Activated naive CD4-positive, alpha-beta T cell treated with anti-CD3 and anti-CD28 coated beads for 36 hours (primary cell): Measurements from ENCODE around the gene CCDC63. TPM values are rescaled to one million over a fixed set of nuclear protein-coding genes. Genes with fewer than 3 reads are reported as not detected.

Experiments
- CTCF ChIA-PET: fragments of 350-600 bp; sonication (Branson Sonifier 250); formaldehyde crosslinking; loops from one replicate; lab custom pipeline; 2021; ENCODE audit warnings: antibody characterized with exemption; lab: Charles Lee
- DNase-seq: peaks from one replicate; pipeline ENCODE4 v3.0.0-alpha.2; 2020
- H3K27ac Mint-ChIP-seq: one replicate; pipeline ENCODE4 v1.8.0; 2021; ENCODE audit warnings: mild to moderate bottlenecking, mixed read lengths
- H3K27me3 Mint-ChIP-seq: one replicate; pipeline ENCODE4 v1.8.0; 2021; ENCODE audit warnings: low read depth, mixed read lengths
- H3K36me3 Mint-ChIP-seq: one replicate; pipeline ENCODE4 v1.8.0; 2021; ENCODE audit warnings: low read depth, mixed read lengths
- H3K4me1 Mint-ChIP-seq: one replicate; pipeline ENCODE4 v1.8.0; 2021; ENCODE audit warnings: low read depth, mixed read lengths
- H3K4me3 Mint-ChIP-seq: one replicate; pipeline ENCODE4 v1.8.0; 2021; ENCODE audit warnings: mild to moderate bottlenecking, moderate library complexity, mixed read lengths
- H3K9me3 Mint-ChIP-seq: one replicate; pipeline ENCODE4 v1.8.0; 2021; ENCODE audit warnings: mixed read lengths
- intact Hi-C: fragments of 100-400 bp; cut with micrococcal nuclease; formaldehyde crosslinking; loops from one replicate; pipeline ENCODE4 v1.15.1; 2023
- total RNA-seq, 2 experiments: library from RNA; stranded (reverse); gene quantifications; one replicate each; pipeline ENCODE4 v1.2.3, GENCODE V29; 2021

The CCDC63 gene
- total RNA-seq, 2 experiments from 2014 or later = not detected

DNA sequence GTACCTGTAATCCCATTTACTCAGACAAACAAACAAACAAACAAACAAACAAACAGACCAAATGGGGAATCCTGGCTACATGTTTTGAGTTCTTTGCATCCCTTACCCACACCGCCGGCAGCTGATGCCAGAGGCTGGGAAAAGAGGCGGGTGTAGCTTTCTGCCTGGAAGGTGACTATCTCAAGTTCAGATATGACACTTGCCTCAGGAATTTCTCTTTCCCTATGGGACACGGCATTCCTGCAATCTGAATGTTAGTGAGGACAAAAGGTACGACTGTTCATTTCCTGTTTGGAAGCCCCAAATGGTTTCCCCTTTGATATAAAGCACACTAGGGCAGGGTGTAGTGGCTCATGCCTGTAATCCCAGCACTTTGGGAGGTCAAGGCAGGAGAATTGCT is 70.7 kb downstream of the CCDC63 start:
- no peak overlapping the region for H3K27ac Mint-ChIP-seq
- H3K36me3 Mint-ChIP-seq = no peaks in the 10 kb centered on the region
- intact Hi-C loops = no loop called here
- CTCF ChIA-PET = interaction anchor here (1.0 to 1.1 kb wide), 2 partner anchors 22 to 383 kb away, joined by 4 to 5 read pairs; no protein-coding TSS in a partner anchor
- H3K9me3 Mint-ChIP-seq = no peaks in the 10 kb centered on the region
- DNase-seq = no peak
- no peak overlapping the region for H3K4me3 Mint-ChIP-seq
- H3K27me3 Mint-ChIP-seq = no peaks in the 10 kb centered on the region
- no peaks in the 10 kb centered on the region for H3K4me1 Mint-ChIP-seq

DNA sequence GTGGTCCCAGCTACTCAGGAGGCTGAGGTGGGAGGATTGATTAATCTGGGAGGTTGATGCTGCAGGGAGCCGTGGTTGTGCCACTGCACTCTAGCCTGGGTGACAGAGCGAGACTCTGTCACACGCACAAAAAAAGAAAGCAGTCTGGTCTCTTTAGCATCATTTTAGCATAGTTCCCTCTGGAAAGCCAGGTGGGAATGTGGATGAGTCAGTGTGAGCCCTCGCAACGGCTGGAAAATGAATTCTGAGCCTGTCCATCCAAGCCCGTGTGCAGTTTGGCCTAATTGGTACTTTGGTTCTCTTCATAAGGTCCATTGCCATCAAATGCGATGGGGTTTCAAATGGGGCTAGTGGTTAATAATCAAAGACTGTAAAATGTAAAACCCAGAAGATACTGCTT is 71.2 kb downstream of the CCDC63 start:
- Mint-ChIP-seq H3K27ac (no peak overlapping the region), H3K36me3 (no peaks in the 10 kb centered on the region), H3K27me3 (no peaks in the 10 kb centered on the region), H3K9me3 (no peaks in the 10 kb centered on the region), H3K4me3 (no peak overlapping the region), H3K4me1 (no peaks in the 10 kb centered on the region)
- intact Hi-C loops = no loop called here
- CTCF ChIA-PET = no interaction called here
- no peak for DNase-seq

DNA sequence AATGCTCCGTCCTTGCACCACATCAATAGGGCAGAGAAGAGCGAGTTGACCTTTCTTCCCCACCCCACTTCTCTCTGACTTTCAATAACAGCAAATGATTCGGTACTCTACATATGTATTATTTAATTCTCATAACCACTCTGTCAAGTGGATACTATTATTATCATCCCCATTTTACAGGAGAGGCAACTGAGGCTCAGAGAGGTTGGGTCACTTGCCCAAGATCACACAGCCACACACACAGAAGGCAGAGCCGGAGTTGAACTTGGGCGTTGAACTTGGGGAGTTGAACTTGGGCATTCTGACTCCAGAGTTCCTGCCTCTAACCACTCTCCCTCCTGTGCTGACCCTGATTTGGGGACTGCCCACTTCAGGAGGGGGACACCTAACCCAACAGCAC is 72.9 kb downstream of the CCDC63 start:
- Mint-ChIP-seq H3K27ac (no peak overlapping the region), H3K27me3 (no peaks in the 10 kb centered on the region), H3K9me3 (no peaks in the 10 kb centered on the region), H3K4me3 (no peak overlapping the region), H3K4me1 (no peaks in the 10 kb centered on the region), H3K36me3 (no peaks in the 10 kb centered on the region)
- intact Hi-C loops = no loop called here
- CTCF ChIA-PET = no interaction called here
- no peak for DNase-seq

DNA sequence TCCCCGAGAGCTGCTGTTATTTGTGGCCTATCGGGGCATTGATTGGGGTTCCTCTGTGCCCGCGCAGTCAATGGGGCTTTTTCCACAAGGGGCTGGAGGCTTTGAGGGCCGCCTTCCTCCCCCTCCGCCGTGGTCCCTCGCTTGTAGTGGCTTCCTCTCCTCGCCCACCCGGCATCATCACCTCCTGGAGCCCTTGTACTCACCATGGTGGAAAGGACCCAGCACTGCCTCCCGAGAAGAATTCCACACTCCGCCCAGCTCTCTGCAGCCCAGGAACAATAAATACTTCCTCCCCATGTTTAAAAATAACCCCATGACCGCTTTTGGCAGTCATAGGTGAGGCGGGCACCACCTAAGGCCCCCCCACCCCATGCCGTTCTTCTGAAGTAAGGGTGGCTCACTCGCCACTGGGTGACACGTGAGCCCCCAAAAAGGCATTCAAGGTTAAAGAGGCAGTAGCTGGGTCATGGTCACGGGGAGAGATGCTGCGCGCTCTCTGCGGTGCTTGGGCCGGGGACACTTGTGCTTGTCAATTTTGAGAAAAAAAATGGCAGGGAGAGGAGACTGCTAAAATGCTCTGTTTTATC is 73.6 kb downstream of the CCDC63 start, which contains the start of gene MYL2:
Gene MYL2 (minus strand): TSS at position 256 of the 587 bp plus-strand sequence. CDS start 50 bp downstream, at position 206.
- Mint-ChIP-seq H3K9me3 (no peaks in the 10 kb centered on the region), H3K27me3 (no peaks in the 10 kb centered on the region), H3K4me1 (no peaks in the 10 kb centered on the region), H3K27ac (no peak within 1 kb of the TSS), H3K4me3 (no peak within 1 kb of the TSS), H3K36me3 (no peaks in the 10 kb centered on the region)
- CTCF ChIA-PET = no interaction called here
- DNase-seq = no peak
- intact Hi-C loops = no loop called here

DNA sequence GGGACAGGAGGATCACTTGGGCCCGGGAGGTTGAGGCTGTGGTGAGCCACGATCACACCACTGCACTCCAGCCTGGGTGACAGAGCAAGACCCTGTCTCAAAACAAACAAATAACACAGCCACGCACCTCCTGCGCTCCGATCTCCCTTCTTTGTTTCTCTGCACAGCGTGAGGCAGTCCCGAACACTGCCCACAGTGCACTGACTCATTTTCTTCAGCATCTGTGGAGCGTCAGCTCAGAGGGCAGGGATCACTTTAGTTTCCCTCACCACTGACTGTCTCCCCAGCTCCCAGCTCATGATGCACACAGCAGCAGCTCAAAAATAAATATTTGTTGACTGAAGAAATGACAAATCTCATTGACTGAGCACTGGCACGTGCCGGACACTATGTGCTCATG is 74.5 kb downstream of the CCDC63 start:
- CTCF ChIA-PET = interaction anchor here (0.6 kb wide), 2 partner anchors 216 to 310 kb away, joined by 3 to 4 read pairs; no protein-coding TSS in a partner anchor
- H3K4me3 Mint-ChIP-seq = no peak overlapping the region
- no peak overlapping the region for H3K27ac Mint-ChIP-seq
- intact Hi-C loops = no loop called here
- no peaks in the 10 kb centered on the region for H3K36me3 Mint-ChIP-seq
- H3K4me1 Mint-ChIP-seq = no peaks in the 10 kb centered on the region
- no peaks in the 10 kb centered on the region for H3K9me3 Mint-ChIP-seq
- no peaks in the 10 kb centered on the region for H3K27me3 Mint-ChIP-seq
- no peak for DNase-seq

DNA sequence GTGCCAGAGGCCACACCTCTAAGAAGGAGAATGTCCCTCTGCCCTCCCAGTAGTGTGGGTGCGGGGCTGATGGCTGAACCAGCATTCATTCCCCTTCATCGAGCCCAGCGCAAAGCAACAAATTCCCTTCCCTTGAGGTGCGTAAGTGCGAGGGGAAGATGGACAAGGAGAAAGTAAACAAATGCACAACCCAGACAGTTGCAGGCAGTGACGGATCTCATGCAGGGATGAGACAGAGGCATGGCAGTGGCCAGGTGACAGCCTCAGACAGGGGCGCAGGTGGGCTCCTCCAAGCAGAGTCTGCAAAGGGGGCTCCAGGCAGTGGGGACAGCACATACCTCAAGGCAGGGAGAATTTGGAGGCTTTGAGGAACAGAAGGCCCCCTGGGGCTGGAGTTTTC is 75.9 kb downstream of the CCDC63 start:
- intact Hi-C loops = no loop called here
- CTCF ChIA-PET = no interaction called here
- no peaks in the 10 kb centered on the region for H3K9me3 Mint-ChIP-seq
- no peaks in the 10 kb centered on the region for H3K36me3 Mint-ChIP-seq
- DNase-seq = no peak
- H3K4me1 Mint-ChIP-seq = no peaks in the 10 kb centered on the region
- H3K27me3 Mint-ChIP-seq = no peaks in the 10 kb centered on the region
- H3K4me3 Mint-ChIP-seq = no peak overlapping the region
- no peak overlapping the region for H3K27ac Mint-ChIP-seq

DNA sequence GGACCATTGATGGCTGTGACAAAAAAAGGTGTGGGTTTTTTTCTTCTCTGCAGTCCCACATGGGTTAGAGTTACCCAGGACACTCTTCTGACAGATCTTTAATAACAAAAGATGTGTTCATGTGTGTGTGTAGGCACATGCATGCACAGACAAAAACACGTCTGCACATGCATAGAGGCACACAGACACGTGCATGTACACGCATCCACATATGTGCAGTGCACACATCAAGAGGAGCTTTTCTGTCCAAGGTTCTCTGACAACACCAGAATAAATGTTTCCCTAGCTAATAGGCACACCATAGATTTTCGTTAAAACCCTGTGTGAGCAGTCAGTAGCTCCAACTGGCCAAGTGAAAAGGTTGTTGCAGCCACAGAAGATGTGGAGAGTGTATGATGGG is 76.4 kb downstream of the CCDC63 start:
- Mint-ChIP-seq H3K4me3 (no peak overlapping the region), H3K27me3 (no peaks in the 10 kb centered on the region), H3K27ac (no peak overlapping the region), H3K9me3 (no peaks in the 10 kb centered on the region), H3K36me3 (no peaks in the 10 kb centered on the region), H3K4me1 (no peaks in the 10 kb centered on the region)
- DNase-seq = no peak
- intact Hi-C loops = no loop called here
- CTCF ChIA-PET = no interaction called here

DNA sequence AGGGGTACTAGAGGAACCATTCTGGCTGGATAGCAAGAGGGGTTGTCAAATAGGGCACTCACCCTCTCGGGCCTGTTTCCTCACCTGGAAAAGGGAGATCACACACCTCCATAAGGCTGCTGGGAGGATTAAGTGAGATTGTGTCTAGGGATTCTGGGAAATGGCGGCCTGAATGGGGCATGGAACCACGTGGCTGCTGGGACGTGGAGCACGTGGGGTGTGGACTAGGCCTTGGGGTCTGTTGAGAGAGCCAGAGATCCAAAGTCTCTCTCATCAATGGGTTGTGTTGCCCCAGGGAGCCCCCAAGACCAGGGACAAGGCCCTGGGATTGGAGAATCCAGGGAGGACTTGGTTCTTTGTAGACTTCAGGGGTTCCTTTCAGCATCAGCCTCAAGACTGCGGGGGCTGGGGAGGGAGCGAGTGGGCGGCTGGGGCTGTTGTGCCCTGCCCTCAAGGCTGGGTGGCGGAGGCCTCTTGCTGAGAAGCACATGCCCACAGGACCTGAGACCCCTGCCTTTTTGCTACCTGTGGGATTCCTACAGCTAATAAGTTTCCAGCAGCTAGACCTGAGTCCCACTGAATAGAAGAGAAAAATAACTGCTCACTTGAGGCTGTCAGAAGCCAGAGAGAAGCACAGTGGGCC is 77.0 kb downstream of the CCDC63 start:
- CTCF ChIA-PET = interaction anchor here (1.3 kb wide), 1 partner anchor 36 kb away, joined by 6 read pairs; no protein-coding TSS in a partner anchor
- Mint-ChIP-seq H3K36me3 (no peaks in the 10 kb centered on the region), H3K27me3 (no peaks in the 10 kb centered on the region), H3K4me1 (no peaks in the 10 kb centered on the region), H3K27ac (no peak overlapping the region), H3K4me3 (no peak overlapping the region), H3K9me3 (no peaks in the 10 kb centered on the region)
- intact Hi-C loops = no loop called here
- DNase-seq = no peak

DNA sequence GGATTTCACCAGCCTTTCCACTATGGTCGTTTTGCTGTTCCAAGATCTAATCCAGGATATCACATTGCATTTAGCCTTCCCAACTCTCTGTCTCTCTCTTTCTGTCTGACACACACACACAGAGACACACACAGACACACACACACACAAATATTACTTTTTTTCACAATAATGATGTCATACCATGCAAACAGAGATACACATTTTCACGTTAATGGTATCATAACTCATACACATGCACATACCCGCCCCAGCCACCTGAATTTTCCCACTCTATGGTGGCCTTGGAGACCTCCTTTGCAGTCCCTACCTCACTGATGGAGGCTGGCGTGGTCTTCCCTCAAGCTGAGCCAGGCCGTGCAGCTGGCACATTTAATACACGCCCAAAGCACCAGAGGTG is 80.8 kb downstream of the CCDC63 start:
- H3K9me3 Mint-ChIP-seq = no peaks in the 10 kb centered on the region
- H3K36me3 Mint-ChIP-seq = no peaks in the 10 kb centered on the region
- intact Hi-C loops = no loop called here
- H3K27me3 Mint-ChIP-seq = no peaks in the 10 kb centered on the region
- DNase-seq = no peak
- H3K27ac Mint-ChIP-seq = no peak overlapping the region
- CTCF ChIA-PET = no interaction called here
- no peak overlapping the region for H3K4me3 Mint-ChIP-seq
- H3K4me1 Mint-ChIP-seq = no peaks in the 10 kb centered on the region

DNA sequence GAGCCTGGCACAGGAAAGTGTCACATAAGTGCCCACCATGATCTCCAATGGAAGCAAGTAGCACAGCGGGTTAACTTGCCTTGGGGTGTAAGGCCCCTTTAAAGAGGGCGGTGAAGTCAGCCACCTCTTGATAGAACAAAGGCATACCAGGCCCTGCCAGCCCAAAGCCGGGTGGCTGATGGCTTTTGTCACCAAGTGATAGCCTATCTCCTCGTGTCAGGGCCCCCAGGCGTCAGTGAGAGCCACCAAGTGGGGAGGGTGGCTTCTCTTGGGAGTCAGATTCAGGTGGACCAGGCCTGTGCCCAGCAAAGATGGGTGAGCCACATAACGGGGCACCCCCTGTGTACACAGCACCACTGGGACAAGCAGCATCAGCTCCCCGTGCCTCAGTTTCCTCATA is 81.9 kb downstream of the CCDC63 start:
- Mint-ChIP-seq H3K27me3 (peaks cover 2% of the 10 kb centered on the region), H3K27ac (no peak overlapping the region), H3K4me1 (no peaks in the 10 kb centered on the region), H3K4me3 (no peak overlapping the region), H3K36me3 (no peaks in the 10 kb centered on the region), H3K9me3 (no peaks in the 10 kb centered on the region)
- intact Hi-C loops = no loop called here
- no peak for DNase-seq
- CTCF ChIA-PET = no interaction called here

DNA sequence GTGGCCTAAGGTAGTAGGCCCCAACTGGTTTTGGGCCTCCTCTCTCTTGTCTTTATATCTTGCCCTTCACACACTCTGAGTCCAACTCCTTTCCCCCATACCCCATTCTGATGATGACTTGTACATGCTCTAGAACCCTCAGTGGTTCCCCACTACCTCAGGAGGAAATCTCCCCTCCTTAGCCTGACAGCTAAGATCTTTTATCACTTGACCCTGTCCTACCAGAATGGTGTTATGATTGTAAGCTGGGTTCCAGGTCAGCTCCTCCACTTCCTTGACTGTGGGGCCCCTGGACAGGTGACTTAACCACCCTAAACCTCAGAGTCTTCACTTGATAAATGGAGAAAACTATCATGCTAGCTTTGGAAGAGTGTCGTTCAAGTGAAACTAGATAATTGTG is 83.0 kb downstream of the CCDC63 start:
- Mint-ChIP-seq H3K36me3 (no peaks in the 10 kb centered on the region), H3K27me3 (peaks cover 2% of the 10 kb centered on the region), H3K9me3 (no peaks in the 10 kb centered on the region), H3K27ac (no peak overlapping the region), H3K4me1 (no peaks in the 10 kb centered on the region), H3K4me3 (no peak overlapping the region)
- intact Hi-C loops = loop anchor here (10.0 kb wide), 1 partner anchor 95 kb away; no protein-coding TSS in a partner anchor
- DNase-seq = no peak
- CTCF ChIA-PET = interaction anchor here (0.6 kb wide), 1 partner anchor 383 kb away, joined by 4 read pairs; no protein-coding TSS in a partner anchor

DNA sequence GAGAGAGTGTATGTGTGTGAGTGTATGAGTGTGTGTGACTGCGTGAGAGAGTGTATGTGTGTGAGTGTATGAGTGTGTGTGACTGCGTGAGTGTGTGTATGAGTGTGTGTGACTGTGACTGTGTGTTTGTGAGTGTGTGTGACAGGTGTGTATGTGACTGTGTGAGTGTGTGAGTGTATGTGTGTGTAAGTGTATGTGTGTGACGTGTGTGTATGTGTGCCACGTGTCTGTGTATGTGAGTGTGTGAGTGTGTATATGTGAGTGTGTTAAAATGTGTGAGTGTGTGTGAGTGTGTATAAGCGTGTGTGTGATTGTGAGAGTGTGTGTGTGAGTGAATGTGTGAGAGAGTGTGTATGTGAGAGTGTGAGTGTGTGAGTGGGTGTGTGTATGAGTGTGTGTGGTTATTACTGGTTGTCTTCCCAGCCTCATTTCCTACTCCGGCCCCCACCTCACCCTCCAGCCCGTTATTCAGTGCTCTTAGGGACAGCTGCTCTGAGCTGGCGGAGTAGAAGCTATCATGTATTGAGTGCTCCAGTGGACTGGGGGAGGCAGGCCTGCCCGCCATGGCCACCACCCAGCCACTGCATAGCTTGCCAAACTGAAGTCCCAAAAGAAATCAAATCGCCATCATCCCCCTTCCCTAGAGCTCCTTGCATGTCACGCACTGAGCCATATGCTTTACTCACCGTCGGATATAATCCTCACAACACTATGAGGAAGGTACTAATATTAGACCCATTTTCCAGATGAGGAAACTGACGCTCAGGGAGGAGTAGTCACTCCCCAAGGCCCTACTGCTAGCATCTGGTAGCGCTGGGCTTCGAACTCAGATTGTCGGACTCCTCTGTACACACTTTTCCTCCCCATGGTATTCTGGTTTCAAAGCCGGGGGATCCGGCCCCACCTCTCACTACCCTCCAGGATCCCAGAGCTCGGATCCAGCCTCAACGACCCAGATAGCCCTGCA is 83.8 kb downstream of the CCDC63 start:
- CTCF ChIA-PET = interaction anchor here (1.9 kb wide), 1 partner anchor 11 kb away, joined by 5 read pairs; no protein-coding TSS in a partner anchor
- peaks cover 4% of the 10 kb centered on the region for H3K27me3 Mint-ChIP-seq
- H3K36me3 Mint-ChIP-seq = no peaks in the 10 kb centered on the region
- H3K4me3 Mint-ChIP-seq = no peak overlapping the region
- intact Hi-C loops = loop anchor here (10.0 kb wide), 1 partner anchor 94 kb away; no protein-coding TSS in a partner anchor
- no peak for DNase-seq
- no peaks in the 10 kb centered on the region for H3K4me1 Mint-ChIP-seq
- H3K27ac Mint-ChIP-seq = no peak overlapping the region
- no peaks in the 10 kb centered on the region for H3K9me3 Mint-ChIP-seq
